Left renal cortex interstitium (tissue), 4 donors: ENCODE results near the gene WBP1L. TPM values are rescaled to one million over a fixed set of nuclear protein-coding genes. Genes with fewer than 3 reads are reported as not detected.
"Not testable (repeated sequence)": the region's sequence is repeated elsewhere in the genome, so short reads cannot be mapped to it uniquely, and the experiment has no call there.

Source experiments
- DNase-seq, 4 donors: peaks; one replicate each; pipeline ENCODE4 v3.0.0-alpha.2; 2013; ENCODE audit warnings: low read depth in 4 of 4, low spot score in 2 of 4, missing footprints in 1 of 4
- polyA plus RNA-seq, 4 donors: library from polyadenylated mRNA; unstranded; fragments of 120-200 nt; gene quantifications; one replicate each; pipeline ENCODE4 v1.2.1, GENCODE V29; 2013; ENCODE audit not compliant: insufficient read length in 4 of 4

Gene WBP1L
- polyA plus RNA-seq, 4 donors: 46.4 to 52.4 (median 46.7) TPM

- no peak for DNase-seq
Observed at GRCh38 chr10:102801978-102802377, 58.2 kb downstream of the WBP1L start.

GRCh38 chr10:102802920-102803534 lies 59.3 kb downstream of the WBP1L start:
- no peak for DNase-seq

GRCh38 chr10:102804382-102805055 lies 60.8 kb downstream of the WBP1L start:
- no peak for DNase-seq

GRCh38 chr10:102808380-102808779 lies 64.6 kb downstream of the WBP1L start:
- no peak for DNase-seq

- DNase-seq: no peak
Observed at GRCh38 chr10:102811346-102811745, 67.6 kb downstream of the WBP1L start.

- no peak for DNase-seq
Observed at GRCh38 chr10:102812231-102812876, 68.6 kb downstream of the WBP1L start.

- DNase-seq: no peak
Observed at GRCh38 chr10:102813017-102813541, 69.3 kb downstream of the WBP1L start.

- no peak for DNase-seq
Observed at GRCh38 chr10:102813734-102814452, 70.1 kb downstream of the WBP1L start.

GRCh38 chr10:102814453-102814871 lies 70.7 kb downstream of the WBP1L start:
- no peak for DNase-seq

GRCh38 chr10:102814873-102815661 lies 71.3 kb downstream of the WBP1L start:
- no peak for DNase-seq

GRCh38 chr10:102815790-102816549 lies 72.2 kb downstream of the WBP1L start:
- no peak for DNase-seq

GRCh38 chr10:102817175-102817574 lies 73.4 kb downstream of the WBP1L start:
- DNase-seq: no peak

GRCh38 chr10:102819054-102819453 lies 75.3 kb downstream of the WBP1L start:
- no peak for DNase-seq

GRCh38 chr10:102820008-102820407 lies 76.3 kb downstream of the WBP1L start:
- DNase-seq: not testable (repeated sequence)

- no peak for DNase-seq
Observed at GRCh38 chr10:102822222-102822621, 78.5 kb downstream of the WBP1L start.

- DNase-seq: no peak
Observed at GRCh38 chr10:102824664-102825063, 80.9 kb downstream of the WBP1L start.

GRCh38 chr10:102826148-102826796 lies 82.5 kb downstream of the WBP1L start:
- no peak for DNase-seq

GRCh38 chr10:102827597-102827975 lies 83.8 kb downstream of the WBP1L start:
- no peak for DNase-seq
